Fibroblast of mammary gland (primary cell): ENCODE data around the gene PAK1.
A peak's percentile ranks its signal among the peaks of the same experiment; 100 is the strongest.

Experiments
- DNase-seq: peaks from one replicate; pipeline ENCODE4 v3.0.0-alpha.2; 2010; ENCODE audit warnings: low read depth
- H3K4me3 ChIP-seq: 2 replicates; pipeline ENCODE4 v1.5.1; 2011; ENCODE audit warnings: low read depth, mild to moderate bottlenecking, low read length, moderate library complexity; ENCODE audit not compliant: control insufficient read depth
- TF ChIP-seq, protein P1 (sequence below): conservative IDR thresholded peaks from 2 replicates; pipeline ENCODE4 v1.5.1; 2011; ENCODE audit warnings: low read depth, low read length, inconsistent platforms; ENCODE audit not compliant: control insufficient read depth, insufficient read depth

Gene PAK1

DNA sequence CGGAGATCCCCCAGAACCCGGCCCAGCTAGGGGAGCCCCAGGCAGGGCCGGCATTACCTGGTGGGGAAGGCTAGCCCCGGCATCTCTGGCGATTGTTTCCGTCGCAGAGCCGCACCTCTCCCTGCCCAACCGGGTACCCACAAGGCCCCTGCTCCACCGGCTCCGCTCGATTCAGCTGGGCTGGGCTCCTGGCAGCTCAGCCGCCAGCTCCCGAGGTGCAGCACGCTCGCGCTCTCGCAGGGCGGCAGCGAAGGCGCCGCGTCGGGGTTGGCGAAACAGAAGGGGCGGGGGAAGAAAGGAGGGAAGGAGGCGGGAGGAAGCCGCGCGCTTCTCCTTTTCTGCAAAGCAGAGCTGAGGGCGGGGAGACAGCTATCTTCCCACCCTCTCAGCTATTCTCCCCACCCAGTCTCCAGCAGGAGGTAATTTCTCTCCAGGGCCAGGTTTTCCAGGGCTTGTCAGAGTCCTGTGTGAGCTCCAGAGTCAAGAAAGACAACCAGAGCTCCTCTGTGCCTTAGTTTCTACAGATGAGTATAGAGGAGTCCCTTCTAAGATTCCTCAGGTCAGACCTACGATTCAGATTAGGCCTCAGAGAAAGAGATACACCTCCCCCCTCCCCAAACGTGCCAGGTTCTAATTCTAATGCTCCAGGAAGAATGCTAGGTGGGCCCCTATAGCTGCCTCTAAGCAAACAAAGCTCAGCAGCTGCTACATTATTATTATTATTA, 62.0 kb downstream of the PAK1 start:
- TF ChIP-seq, protein P1, sequence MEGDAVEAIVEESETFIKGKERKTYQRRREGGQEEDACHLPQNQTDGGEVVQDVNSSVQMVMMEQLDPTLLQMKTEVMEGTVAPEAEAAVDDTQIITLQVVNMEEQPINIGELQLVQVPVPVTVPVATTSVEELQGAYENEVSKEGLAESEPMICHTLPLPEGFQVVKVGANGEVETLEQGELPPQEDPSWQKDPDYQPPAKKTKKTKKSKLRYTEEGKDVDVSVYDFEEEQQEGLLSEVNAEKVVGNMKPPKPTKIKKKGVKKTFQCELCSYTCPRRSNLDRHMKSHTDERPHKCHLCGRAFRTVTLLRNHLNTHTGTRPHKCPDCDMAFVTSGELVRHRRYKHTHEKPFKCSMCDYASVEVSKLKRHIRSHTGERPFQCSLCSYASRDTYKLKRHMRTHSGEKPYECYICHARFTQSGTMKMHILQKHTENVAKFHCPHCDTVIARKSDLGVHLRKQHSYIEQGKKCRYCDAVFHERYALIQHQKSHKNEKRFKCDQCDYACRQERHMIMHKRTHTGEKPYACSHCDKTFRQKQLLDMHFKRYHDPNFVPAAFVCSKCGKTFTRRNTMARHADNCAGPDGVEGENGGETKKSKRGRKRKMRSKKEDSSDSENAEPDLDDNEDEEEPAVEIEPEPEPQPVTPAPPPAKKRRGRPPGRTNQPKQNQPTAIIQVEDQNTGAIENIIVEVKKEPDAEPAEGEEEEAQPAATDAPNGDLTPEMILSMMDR, result no peak
- peak; percentile 80 for DNase-seq
- peak overlapping the region; percentile 69 for H3K4me3 ChIP-seq

DNA sequence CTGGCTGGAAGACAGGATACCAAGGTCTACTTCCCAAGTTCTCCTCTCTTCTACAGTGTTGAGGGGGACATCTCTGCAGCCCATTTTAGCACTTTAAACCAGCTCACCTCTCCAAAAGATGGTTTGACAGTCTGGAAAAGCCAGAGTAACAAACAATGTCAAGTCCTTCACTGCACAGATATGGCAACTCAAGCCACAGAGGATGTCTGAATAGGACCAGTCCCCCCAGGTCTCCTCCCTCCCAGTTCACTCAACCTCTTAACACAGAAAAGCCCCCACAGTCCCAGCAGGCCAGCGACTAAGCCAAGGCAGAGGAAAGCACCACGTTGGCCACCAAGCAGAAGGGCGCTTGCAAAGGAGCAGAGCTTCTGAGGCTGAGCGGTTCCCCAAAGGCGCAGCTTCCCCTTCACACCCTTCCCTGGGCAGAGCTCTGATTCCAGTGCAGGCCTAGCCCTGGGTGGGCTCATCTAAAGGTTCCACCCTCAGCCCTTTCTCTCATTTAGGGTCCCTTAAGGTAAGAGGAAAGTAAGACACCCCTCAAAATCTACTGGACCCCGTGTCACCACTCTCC, 62.7 kb downstream of the PAK1 start:
- peak overlapping the region; percentile 69 for H3K4me3 ChIP-seq
- peak; percentile 20 for DNase-seq
- TF ChIP-seq, protein P1, result no peak

DNA sequence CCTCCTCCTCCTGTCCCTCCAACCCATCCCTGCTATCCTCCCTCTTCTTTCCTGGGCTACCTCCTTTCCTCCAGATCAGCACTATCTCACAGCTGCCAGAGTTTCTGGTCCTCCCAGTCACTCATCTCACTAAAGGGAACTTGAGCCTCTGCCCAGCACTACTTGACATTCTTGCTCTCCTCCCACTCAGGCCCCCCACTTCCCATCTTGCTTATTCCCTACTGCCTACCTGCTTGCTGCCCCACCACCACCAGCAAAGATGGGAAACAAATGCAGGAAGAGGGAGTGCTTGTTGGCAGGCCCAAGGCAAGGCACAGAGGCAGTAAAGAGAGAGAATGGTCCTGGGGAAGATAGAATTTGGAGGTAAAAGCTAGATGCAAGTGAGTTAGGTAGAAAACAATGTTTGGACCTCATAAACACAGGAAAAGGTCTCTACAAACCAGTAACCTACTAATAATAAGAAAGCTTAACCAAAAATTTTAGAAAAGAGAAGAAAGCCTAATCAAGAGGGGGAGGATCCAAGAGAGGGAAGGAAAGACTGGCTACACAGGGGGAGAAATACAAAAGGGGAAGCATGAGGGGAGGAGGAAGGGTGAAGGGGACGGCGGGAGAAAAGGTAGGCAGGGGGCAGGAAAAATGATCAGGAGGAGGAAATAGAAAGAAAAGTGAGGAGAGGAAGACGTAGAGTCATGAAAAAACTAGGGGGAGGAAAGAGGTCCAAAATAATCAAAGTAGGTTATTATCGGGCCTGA, 63.6 kb downstream of the PAK1 start:
- H3K4me3 ChIP-seq, result peak overlapping the region; percentile 69
- TF ChIP-seq, protein P1, result no peak
- no peak for DNase-seq

DNA sequence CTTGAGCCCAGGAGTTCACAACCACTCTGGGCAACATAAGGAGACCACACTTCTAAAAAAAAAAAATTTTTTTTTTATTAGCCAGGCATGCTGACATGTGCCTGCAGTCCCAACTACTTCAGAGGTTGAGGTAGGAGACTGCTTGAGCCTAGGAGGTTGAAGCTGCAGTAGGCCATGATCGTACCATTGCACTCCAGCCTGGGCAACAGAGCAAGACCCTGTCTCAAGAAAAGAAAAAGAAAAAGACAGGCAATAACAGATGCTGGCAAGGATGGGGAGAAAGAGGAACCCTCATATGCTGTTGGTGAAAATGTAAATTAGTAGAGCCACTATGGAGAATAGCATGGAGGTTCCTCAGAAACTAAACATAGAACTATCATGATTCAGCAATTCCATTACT, 64.8 kb downstream of the PAK1 start:
- no peak for DNase-seq
- TF ChIP-seq, protein P1, result no peak
- no peak overlapping the region for H3K4me3 ChIP-seq

DNA sequence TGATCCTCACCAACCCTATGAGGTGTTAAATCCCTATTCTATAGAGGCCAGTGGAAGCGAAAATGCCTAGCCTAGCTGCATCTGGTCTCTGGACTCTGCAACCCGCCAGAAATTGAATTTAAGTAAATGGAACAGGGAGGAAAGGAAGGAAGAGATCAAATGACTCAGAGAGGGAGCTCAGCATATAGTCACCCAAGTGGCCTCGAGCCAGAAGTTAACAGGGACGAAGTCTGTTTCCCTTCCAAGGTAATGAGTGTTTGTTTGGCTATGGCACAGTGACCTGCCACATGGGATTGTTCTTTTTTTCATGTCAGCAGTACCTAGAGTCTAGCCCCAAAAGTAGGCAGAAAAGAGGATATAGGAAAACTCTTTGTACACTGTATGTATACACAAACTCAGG, 66.3 kb downstream of the PAK1 start:
- TF ChIP-seq, protein P1, result no peak
- no peak overlapping the region for H3K4me3 ChIP-seq
- peak; percentile 93 for DNase-seq

DNA sequence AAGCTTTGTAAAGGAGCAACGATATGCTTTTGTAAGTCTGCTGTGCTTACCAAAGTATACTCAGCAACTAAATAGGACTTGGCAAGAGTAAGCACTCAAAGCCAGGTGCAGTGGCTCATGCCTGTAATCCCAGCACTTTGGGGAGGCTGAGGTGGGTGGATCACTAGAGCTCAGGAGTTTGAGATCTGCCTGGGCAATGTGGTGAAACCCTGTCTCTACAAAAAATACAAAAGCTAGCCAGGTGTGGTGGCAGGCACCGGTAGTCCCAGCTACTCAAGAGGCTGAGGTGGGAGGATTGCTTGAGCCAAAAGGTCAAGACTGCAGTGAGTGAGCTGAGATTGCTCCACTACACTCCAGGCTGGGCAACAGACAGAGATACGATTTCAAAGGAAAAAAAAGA, 67.5 kb downstream of the PAK1 start:
- TF ChIP-seq, protein P1, result no peak
- H3K4me3 ChIP-seq, result no peak overlapping the region
- no peak for DNase-seq
